ENCODE measurements around the gene PSME4.

The PSME4 gene

GRCh38 chr2:53911434-53912189, 59.2 kb downstream of the PSME4 start:
- no peak overlapping the region for H3K4me3 ChIP-seq (ENCODE audit: low read depth, low read length)
- no peak for TF ChIP-seq CTCF (IDR thresholded peaks at IDR 0.05; ENCODE audit: borderline replicate concordance, insufficient read depth, low read depth, low read length)

- TF ChIP-seq CTCF (IDR thresholded peaks at IDR 0.05; ENCODE audit: borderline replicate concordance, insufficient read depth, low read depth, low read length), result no peak
These were observed 63.2 kb downstream of the PSME4 start for GRCh38 chr2:53907582-53907981.

GRCh38 chr2:53905396-53905795, 65.4 kb downstream of the PSME4 start:
- H3K4me3 ChIP-seq (ENCODE audit: low read depth, low read length), result no peak overlapping the region
- no peak for TF ChIP-seq CTCF (IDR thresholded peaks at IDR 0.05; ENCODE audit: borderline replicate concordance, insufficient read depth, low read depth, low read length)

More at GRCh38 chr2:53907582-53907981, 63.2 kb downstream of the PSME4 start:
- H3K4me3 ChIP-seq (ENCODE audit: low read depth, low read length), result no peak overlapping the region

GRCh38 chr2:53903011-53903410, 67.8 kb downstream of the PSME4 start:
- TF ChIP-seq CTCF (IDR thresholded peaks at IDR 0.05; ENCODE audit: borderline replicate concordance, insufficient read depth, low read depth, low read length), result no peak
- no peak overlapping the region for H3K4me3 ChIP-seq (ENCODE audit: low read depth, low read length)

GRCh38 chr2:53901192-53901591, 69.6 kb downstream of the PSME4 start:
- no peak for TF ChIP-seq CTCF (IDR thresholded peaks at IDR 0.05; ENCODE audit: borderline replicate concordance, insufficient read depth, low read depth, low read length)
- no peak overlapping the region for H3K4me3 ChIP-seq (ENCODE audit: low read depth, low read length)

GRCh38 chr2:53896864-53897263, 73.9 kb downstream of the PSME4 start:
- TF ChIP-seq CTCF (IDR thresholded peaks at IDR 0.05; ENCODE audit: borderline replicate concordance, insufficient read depth, low read depth, low read length), result no peak
- H3K4me3 ChIP-seq (ENCODE audit: low read depth, low read length), result no peak overlapping the region

All from GM12875 (cell line).